Measurements from ENCODE around the gene ADCY1.

DNA sequence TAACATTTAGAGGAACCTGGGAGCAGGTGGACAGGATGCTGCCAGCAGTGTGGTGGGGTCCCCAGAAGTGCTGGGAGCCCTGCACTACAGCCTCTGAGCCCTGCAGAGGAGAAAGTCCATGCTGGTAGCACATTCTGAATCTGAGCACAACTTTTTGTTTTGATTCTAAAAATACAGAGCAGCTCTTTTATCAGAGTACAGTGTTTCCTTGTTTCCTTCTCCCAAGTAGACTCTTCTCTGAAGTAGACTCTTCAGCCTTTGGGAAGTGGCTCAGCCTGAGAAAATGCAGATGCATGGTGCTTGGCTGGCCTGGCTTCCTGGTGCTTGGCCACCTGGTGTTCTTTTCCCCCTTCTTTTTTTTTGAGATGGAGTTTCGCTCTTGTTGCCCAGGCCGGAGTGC, 9.1 kb downstream of the ADCY1 start:
- TF ChIP-seq FOXP2 (optimal IDR thresholded peaks at IDR 0.05; ENCODE audit: control extremely low read depth, extremely low read length, insufficient read depth) (no peak), EZH2 (IDR thresholded peaks at IDR 0.05) (no peak)
